Astrocyte of the spinal cord (primary cell): Measurements from ENCODE around the gene ZER1.
"Not testable (repeated sequence)": the region's sequence is repeated elsewhere in the genome, so short reads cannot be mapped to it uniquely, and the experiment has no call there.

Source experiments
- DNase-seq: peaks from one replicate; pipeline ENCODE4 v3.0.0; 2011; ENCODE audit warnings: low read depth, low spot score
- H3K4me3 ChIP-seq: 2 replicates; pipeline ENCODE4 v1.5.1; 2011; ENCODE audit warnings: low read depth, mild to moderate bottlenecking, low read length, moderate library complexity
- in situ Hi-C: cut with HindIII; loops from 2 replicates; pipeline ENCODE4 v1.10.0; 2017; ENCODE audit warnings: low sequenced_read_pairs
- TF ChIP-seq, protein P1 (sequence below): IDR thresholded peaks from 2 replicates; pipeline ENCODE4 v1.5.1; 2012; ENCODE audit warnings: low read depth, mild to moderate bottlenecking, low read length, inconsistent platforms

Gene ZER1

DNA sequence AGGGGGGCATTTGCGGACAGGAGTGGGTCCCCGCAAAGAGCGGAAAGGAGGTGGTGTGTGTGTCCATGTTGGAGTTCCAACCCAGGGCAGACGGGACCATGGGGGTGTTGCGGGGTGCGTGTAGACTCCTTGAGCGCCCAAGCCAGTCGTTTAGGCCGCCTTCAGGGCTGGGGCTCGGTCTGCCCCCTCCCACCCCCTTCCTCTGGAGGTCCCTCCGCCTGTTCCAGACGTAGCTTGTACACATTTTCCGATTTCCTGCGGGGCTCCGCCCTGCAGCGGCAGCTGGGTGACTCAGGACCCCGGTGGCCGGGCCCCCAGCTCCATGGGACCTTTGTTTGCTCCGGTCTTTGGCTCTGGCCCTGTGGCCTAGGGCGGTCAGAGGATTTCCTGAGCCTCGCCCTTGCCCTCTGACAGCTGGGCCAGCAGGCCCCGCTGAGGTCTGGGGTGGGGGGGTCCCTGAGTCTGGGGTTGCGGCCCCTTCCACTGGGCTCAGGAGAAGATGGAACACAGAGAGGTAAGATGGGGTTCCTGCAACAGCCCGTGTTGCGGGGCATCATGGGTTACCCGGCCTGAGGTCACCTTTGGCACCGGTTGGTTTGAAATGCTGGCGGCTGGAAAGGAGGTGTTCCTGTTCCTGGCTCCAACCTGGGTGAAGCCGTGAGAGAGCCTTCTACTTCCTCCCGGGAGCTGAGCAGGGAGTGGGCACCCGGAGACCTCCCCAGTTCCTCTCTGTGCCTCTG, 67.9 kb downstream of the ZER1 start:
- TF ChIP-seq, protein P1, sequence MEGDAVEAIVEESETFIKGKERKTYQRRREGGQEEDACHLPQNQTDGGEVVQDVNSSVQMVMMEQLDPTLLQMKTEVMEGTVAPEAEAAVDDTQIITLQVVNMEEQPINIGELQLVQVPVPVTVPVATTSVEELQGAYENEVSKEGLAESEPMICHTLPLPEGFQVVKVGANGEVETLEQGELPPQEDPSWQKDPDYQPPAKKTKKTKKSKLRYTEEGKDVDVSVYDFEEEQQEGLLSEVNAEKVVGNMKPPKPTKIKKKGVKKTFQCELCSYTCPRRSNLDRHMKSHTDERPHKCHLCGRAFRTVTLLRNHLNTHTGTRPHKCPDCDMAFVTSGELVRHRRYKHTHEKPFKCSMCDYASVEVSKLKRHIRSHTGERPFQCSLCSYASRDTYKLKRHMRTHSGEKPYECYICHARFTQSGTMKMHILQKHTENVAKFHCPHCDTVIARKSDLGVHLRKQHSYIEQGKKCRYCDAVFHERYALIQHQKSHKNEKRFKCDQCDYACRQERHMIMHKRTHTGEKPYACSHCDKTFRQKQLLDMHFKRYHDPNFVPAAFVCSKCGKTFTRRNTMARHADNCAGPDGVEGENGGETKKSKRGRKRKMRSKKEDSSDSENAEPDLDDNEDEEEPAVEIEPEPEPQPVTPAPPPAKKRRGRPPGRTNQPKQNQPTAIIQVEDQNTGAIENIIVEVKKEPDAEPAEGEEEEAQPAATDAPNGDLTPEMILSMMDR, result no peak
- H3K4me3 ChIP-seq, result peak overlapping the region; percentile 64
- in situ Hi-C loops, result no loop called here
- DNase-seq, result no peak

DNA sequence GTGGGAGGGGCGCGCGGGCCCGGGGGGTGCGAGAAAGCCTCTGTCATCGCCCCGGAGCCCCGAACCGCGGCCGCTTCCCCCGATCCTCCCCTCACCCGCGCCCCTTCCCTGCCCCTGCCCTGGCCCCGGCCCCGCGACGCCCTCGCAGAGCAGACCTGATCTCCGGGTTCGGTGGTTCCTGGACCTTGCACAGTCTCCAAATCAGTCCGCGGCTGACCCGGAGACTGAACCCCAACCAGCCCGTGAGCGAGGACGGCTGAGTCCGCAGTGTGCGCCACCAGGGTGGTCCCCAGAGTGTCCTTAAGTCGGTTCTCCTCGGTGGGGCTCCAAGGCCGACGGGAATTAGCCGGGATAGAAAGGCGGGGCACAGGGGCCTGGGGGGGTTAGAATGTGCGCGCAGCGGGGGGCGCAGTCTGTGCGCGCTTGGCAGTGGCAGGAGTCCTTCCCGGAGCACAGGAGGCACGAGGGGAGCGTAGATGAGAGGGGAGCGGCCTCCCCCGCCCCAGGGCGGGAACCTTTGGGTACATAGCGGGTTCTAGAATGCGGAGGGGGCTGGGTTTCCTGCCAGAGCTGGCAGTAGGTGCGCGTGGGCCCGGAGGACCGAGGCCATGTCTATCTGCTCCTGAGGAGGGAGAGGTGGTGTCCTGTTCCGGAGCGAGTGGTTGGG, 68.6 kb downstream of the ZER1 start:
- TF ChIP-seq, protein P1, result no peak
- DNase-seq, result peak; percentile 38

DNA sequence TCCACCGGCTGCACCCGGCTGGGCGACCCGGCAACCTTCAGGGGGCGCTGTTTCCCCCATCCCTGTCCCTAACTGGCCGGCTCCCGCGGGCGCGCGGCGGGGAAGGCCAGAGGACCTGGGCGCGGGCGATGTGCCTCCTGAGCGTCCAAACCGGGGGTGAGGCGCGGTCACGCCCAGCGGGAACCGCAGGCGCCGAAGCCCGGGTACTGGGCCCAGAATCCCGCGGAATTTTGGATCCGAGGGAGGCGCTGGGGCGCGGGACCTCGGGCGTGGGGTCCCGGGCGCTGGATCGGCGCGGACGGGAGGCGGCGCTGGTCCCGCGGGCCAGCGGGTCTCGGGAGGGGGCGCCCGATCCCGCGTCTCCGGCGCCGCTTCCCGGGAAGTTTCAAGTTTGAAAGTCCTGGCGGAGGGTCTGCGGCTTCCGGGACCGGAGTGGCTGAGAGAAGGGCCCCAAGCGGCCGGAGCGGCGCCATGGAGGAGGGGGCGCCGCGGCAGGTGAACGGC, 69.2 kb downstream of the ZER1 start, which contains the start of gene PKN3:
Gene PKN3 (plus strand): TSS at position 59 of the 504 bp plus-strand sequence. CDS start 413 bp downstream, at position 472.
- DNase-seq, result peak; percentile 79
- TF ChIP-seq, protein P1, result peak; percentile 84
- in situ Hi-C loops, result no loop called here
- H3K4me3 ChIP-seq, result peak within 1 kb of the TSS; percentile 64

More for the DNA sequence above, 68.6 kb downstream of the ZER1 start:
- in situ Hi-C loops, result no loop called here
- H3K4me3 ChIP-seq, result peak overlapping the region; percentile 64

DNA sequence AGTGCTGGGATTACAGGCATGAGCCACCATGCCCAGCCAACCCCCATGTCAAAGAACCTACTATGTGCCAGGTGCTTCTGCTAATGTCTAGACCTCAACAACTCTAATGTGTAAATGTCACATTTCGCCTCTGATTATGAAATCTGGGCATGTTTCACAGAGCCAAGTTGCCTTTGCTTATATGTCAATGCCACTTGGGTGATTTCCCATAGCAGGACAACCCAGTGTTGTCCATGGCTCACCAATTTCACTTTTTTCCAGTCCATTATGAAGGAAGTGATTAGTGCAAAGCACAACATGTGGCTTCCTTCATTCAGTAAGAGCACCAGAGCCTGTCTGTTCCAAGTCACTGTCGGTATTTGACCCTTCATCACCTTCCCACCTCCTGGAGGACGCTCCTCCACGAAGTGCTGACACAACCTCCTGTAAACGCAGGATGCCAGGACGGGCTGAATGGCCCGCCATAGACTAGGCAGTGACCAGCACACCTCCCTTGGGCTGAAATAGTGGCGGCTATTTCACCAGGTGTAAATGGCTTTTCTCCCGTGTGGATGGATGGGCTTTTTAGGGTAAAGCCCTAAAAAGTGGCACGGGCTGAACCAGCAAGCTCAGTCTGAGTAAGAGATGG, 70.4 kb downstream of the ZER1 start:
- DNase-seq, result no peak
- H3K4me3 ChIP-seq, result no peak overlapping the region
- in situ Hi-C loops, result no loop called here
- TF ChIP-seq, protein P1, result no peak

DNA sequence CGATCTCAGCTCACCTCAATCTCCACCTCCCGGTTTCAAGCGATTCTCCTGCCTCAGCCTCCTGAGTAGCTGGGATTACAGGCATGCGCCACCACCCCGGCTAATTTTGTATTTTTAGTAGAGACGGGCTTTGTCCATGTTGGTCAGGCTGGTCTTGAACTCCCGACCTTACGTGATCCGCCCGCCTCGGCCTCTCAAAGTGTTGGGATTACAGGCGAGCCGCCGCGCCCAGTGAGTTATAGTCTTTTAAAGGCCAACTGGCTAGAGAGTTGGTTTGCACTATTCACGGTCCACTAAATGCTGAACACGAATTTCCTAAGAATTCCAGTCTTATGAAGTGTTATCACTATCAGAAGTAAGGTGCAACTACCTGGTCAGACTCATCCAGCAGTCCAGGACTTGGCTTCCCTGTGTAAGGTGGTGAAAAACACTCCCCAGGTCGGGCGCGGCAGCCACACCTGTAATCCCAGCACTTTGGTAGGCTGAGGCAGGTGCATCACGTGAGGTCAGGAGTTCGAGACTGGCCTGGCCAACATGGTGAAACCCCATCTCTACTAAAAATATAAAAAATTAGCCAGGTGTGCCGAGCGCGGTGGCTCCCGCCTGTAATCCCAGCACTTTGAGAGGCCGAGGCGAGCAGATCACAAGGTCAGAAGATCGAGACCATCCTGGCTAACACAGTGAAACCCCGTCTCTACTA, 72.5 kb downstream of the ZER1 start:
- DNase-seq, in situ Hi-C loops, H3K4me3 ChIP-seq: not testable (repeated sequence)

DNA sequence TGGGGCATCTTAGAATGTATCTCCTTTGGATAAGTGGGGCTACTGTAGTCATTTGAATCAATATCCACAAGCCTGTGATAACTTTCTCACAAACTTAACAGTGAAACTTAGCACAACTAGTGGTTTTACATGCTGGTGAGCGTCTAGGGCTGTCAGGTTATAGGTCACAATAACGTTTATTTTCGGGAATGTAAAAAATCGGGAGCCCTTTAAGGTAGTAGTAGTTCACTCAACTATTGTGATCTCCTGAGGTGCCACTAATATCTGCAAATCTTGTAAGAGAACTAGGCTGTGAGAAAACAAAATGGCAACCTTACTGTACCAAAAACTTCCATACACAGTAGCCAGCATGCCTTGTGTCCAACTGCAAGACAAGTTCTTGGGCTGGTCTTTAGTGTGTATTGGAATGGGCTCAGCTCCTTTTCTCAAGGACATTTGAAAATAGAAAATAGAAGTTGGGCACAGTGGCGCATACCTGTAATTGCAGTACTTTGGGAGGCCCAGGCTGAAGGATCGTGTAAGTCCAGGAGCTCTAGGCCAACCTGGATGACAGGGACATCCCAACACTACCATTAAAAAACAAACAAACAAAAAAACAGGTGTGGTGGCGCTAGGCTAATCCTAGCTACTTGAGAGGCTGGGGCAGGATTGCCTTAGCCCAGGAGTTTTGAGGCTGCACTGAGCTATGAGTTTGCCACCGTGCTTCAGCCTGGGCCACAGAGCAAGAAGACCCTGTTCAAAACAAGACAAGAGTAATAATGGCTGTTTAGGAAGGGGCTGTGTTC, 74.6 kb downstream of the ZER1 start:
- no peak for DNase-seq
- in situ Hi-C loops, result no loop called here
- TF ChIP-seq, protein P1, result no peak
- H3K4me3 ChIP-seq, result no peak overlapping the region
